Keratinocyte (primary cell): Measurements from ENCODE around the gene TTI1. TPM values are rescaled to one million over a fixed set of nuclear protein-coding genes. Genes with fewer than 3 reads are reported as not detected.

Source experiments
- DNase-seq: peaks from one replicate; pipeline ENCODE4 v3.0.0-alpha.2; 2011; ENCODE audit warnings: low read depth, missing footprints, low spot score
- FAIRE-seq: peaks from 2 replicates; lab custom pipeline; 2011; peaks lifted over from hg19 to GRCh38; lab: Jason Lieb, UNC
- H2AFZ ChIP-seq: 2 replicates; pipeline ENCODE4 v1.6.0; 2012; ENCODE audit warnings: low read length, control low read depth, inconsistent platforms; ENCODE audit not compliant: control insufficient read depth
- H3K27ac ChIP-seq: 2 replicates; pipeline ENCODE4 v1.5.1; 2011; ENCODE audit warnings: low read length; ENCODE audit not compliant: control insufficient read depth, insufficient read depth
- H3K27me3 ChIP-seq: 3 replicates; pipeline ENCODE4 v1.6.0; 2011; ENCODE audit warnings: low read length; ENCODE audit not compliant: control insufficient read depth, insufficient read depth; ENCODE audit errors: extremely low read depth
- H3K36me3 ChIP-seq, 2 experiments: 2 replicates in 1 of 2; 3 replicates in 1 of 2; pipeline ENCODE4 v1.5.1; 2011; ENCODE audit warnings: low read length in 2 of 2, mild to moderate bottlenecking in 1 of 2; ENCODE audit not compliant: control insufficient read depth in 2 of 2, insufficient read depth in 2 of 2; ENCODE audit errors: extremely low read depth in 1 of 2
- H3K4me1 ChIP-seq: 3 replicates; pipeline ENCODE4 v1.5.1; 2011; ENCODE audit warnings: low read length; ENCODE audit not compliant: control insufficient read depth, insufficient read depth; ENCODE audit errors: extremely low read depth
- H3K4me2 ChIP-seq: 3 replicates; pipeline ENCODE4 v1.6.0; 2011; ENCODE audit warnings: low read depth, low read length; ENCODE audit not compliant: control insufficient read depth, insufficient read depth; ENCODE audit errors: extremely low read depth
- H3K4me3 ChIP-seq, 3 experiments: fragments of 200-600 bp in 1 of 3; sonication (generic) in 1 of 3; 2 replicates in 2 of 3; 3 replicates in 1 of 3; pipeline ENCODE4 v1.5.1; 2011 to 2016; ENCODE audit warnings: low read length in 3 of 3, mild to moderate bottlenecking in 3 of 3, control low read depth in 2 of 3, inconsistent platforms in 1 of 3, low read depth in 1 of 3, mixed read lengths in 1 of 3, mixed run types in 1 of 3, moderate library complexity in 1 of 3; ENCODE audit not compliant: control insufficient read depth in 2 of 3, insufficient read depth in 2 of 3; ENCODE audit errors: extremely low read depth in 1 of 3
- H3K79me2 ChIP-seq: 2 replicates; pipeline ENCODE4 v1.6.0; 2012; ENCODE audit warnings: low read length; ENCODE audit not compliant: control insufficient read depth, insufficient read depth
- H3K9ac ChIP-seq: 3 replicates; pipeline ENCODE4 v1.6.0; 2011; ENCODE audit warnings: low read length; ENCODE audit not compliant: control insufficient read depth, insufficient read depth; ENCODE audit errors: extremely low read depth
- H3K9me1 ChIP-seq: 3 replicates; pipeline ENCODE4 v1.6.0; 2011; ENCODE audit warnings: low read length; ENCODE audit not compliant: control insufficient read depth, insufficient read depth; ENCODE audit errors: extremely low read depth
- H3K9me3 ChIP-seq: 2 replicates; pipeline ENCODE4 v1.5.1; 2012; ENCODE audit warnings: low read depth, low read length; ENCODE audit not compliant: control insufficient read depth
- H4K20me1 ChIP-seq: 3 replicates; pipeline ENCODE4 v1.6.0; 2011; ENCODE audit warnings: low read length; ENCODE audit not compliant: control insufficient read depth, insufficient read depth; ENCODE audit errors: extremely low read depth
- EZH2 ChIP-seq: IDR thresholded peaks from one replicate; pipeline ENCODE4 v1.6.1; 2012; ENCODE audit warnings: inconsistent platforms, mild to moderate bottlenecking, low read length, moderate library complexity
- dilution Hi-C: fragments of 300-500 bp; cut with MboI; formaldehyde crosslinking; loops from one replicate; pipeline ENCODE4 v1.7.0; 2020; ENCODE audit warnings: low sequenced_read_pairs; ENCODE audit not compliant: extremely low pct_ligation_motif_present
- polyA plus RNA-seq, 5 experiments: library from polyadenylated mRNA; depleted of rRNA in 3 of 5; stranded (reverse) in 3 of 5; stranded (forward) in 1 of 5; unstranded in 1 of 5; fragments of >200 nt; gene quantifications; 1 replicate in 1 of 5; 2 replicates in 3 of 5; 3 replicates in 1 of 5; pipeline versions ENCODE4 v1.2.1 to v1.2.3, GENCODE V29; 2011 to 2012; ENCODE audit warnings: missing spikeins in 2 of 5, low read depth in 1 of 5, low replicate concordance in 1 of 5
- TF ChIP-seq, protein P1 (sequence below), 3 experiments: IDR thresholded peaks in 1 of 3; conservative IDR thresholded peaks in 1 of 3; optimal IDR thresholded peaks in 1 of 3; 2 replicates in 2 of 3; 3 replicates in 1 of 3; pipeline versions ENCODE3 to v1.5.1; 2011; ENCODE audit warnings: low read length in 3 of 3, mild to moderate bottlenecking in 3 of 3, moderate library complexity in 2 of 3, control low read depth in 1 of 3, inconsistent platforms in 1 of 3; ENCODE audit not compliant: insufficient read depth in 2 of 3; ENCODE audit errors: extremely low read depth in 1 of 3

Gene TTI1
- polyA plus RNA-seq, 1 donor (not counting 4 experiments of a cell fraction or from before 2014, with no cell fraction given), result 13.5 TPM

DNA sequence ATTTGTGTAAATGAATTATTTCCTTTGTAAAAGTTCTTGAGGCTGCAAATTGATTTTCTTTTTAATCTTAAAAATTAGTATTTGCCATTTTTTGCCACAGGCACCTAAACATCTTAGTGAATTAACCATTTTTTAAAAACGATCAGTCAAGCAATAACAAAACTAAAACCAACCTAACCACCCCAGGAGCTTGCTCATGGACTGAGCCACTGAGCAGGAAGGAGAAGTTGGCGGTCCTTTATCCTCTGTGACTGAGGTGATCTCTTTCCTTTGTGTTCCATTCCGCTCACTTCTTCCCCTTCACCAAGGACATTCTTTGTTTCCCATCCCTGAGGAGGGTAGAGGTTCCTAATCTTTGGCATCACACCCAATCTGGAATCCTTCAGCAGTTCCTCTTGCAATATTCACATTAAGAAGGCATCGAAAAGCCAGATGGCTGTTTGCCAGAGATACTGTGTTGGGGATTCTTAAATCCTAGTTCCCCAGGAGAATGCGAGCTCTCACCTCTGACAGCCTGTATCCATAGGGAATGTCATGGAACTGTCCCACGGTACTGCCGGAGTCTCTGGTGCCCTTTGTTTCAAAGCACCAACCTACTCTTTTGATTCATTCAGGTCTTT lies 30.8 kb upstream of the TTI1 start:
- dilution Hi-C loops, result no loop called here
- FAIRE-seq (no peak), DNase-seq (no peak)
- Histone ChIP-seq H3K9ac (no peak overlapping the region), H3K27ac (no peak overlapping the region), H3K79me2 (no peaks in the 10 kb centered on the region), H4K20me1 (no peaks in the 10 kb centered on the region), H3K36me3 (peaks cover 26 to 41% of the 10 kb centered on the region in 2 experiments), H3K4me2 (no peak overlapping the region), H3K27me3 (no peaks in the 10 kb centered on the region), H3K4me3 (no peak overlapping the region), H3K9me1 (no peaks in the 10 kb centered on the region), H2AFZ (no peak overlapping the region), H3K9me3 (no peaks in the 10 kb centered on the region), H3K4me1 (no peaks in the 10 kb centered on the region)
- TF ChIP-seq, protein P1, sequence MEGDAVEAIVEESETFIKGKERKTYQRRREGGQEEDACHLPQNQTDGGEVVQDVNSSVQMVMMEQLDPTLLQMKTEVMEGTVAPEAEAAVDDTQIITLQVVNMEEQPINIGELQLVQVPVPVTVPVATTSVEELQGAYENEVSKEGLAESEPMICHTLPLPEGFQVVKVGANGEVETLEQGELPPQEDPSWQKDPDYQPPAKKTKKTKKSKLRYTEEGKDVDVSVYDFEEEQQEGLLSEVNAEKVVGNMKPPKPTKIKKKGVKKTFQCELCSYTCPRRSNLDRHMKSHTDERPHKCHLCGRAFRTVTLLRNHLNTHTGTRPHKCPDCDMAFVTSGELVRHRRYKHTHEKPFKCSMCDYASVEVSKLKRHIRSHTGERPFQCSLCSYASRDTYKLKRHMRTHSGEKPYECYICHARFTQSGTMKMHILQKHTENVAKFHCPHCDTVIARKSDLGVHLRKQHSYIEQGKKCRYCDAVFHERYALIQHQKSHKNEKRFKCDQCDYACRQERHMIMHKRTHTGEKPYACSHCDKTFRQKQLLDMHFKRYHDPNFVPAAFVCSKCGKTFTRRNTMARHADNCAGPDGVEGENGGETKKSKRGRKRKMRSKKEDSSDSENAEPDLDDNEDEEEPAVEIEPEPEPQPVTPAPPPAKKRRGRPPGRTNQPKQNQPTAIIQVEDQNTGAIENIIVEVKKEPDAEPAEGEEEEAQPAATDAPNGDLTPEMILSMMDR (optimal IDR thresholded peaks at IDR 0.05 in 1 of 3, IDR thresholded peaks at IDR 0.05 in 1 of 3, conservative IDR thresholded peaks at IDR 0.05 in 1 of 3; ENCODE audit: extremely low read depth in 1 of 3, insufficient read depth in 2 of 3, low read length in 3 of 3), result no peak

DNA sequence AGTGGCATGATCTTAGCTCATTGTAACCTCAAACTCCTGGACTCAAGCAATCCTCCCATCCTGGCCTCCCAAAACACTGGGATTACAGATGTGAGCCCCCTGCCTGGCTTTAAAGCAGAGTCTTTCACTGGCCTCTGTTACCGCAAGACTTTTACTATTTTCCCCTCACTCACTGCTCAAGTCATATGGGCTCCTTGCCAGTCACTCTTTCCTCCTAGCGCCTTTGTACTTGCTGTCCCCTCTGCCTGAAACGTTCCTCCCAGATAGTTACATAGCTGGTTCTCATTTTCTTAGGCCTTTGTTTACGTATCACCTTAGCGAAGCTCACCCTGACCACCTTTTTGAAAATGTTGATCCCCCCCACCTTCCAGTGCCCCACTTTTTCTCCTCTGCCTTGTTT lies 29.6 kb upstream of the TTI1 start:
- Histone ChIP-seq H3K36me3 (peaks cover 28 to 42% of the 10 kb centered on the region in 2 experiments), H3K4me3 (no peak overlapping the region), H3K9ac (no peak overlapping the region), H3K27ac (no peak overlapping the region), H3K27me3 (no peaks in the 10 kb centered on the region), H4K20me1 (no peaks in the 10 kb centered on the region), H3K79me2 (no peaks in the 10 kb centered on the region), H3K4me1 (no peaks in the 10 kb centered on the region), H3K9me3 (no peaks in the 10 kb centered on the region), H3K9me1 (no peaks in the 10 kb centered on the region), H2AFZ (no peak overlapping the region), H3K4me2 (no peak overlapping the region)
- dilution Hi-C loops, result no loop called here
- TF ChIP-seq, protein P1 (optimal IDR thresholded peaks at IDR 0.05 in 1 of 3, IDR thresholded peaks at IDR 0.05 in 1 of 3, conservative IDR thresholded peaks at IDR 0.05 in 1 of 3; ENCODE audit: extremely low read depth in 1 of 3, insufficient read depth in 2 of 3, low read length in 3 of 3), result no peak
- TF ChIP-seq EZH2, result no peak
- DNase-seq, result no peak
- no peak for FAIRE-seq
